ENCODE results near the gene MC1R. TPM values are rescaled to one million over a fixed set of nuclear protein-coding genes. Genes with fewer than 3 reads are reported as not detected.

The MC1R gene
- total and polyA plus RNA-seq, 2 of the 8 experiments (the other 6 are each of a cell fraction or from before 2014, with no cell fraction given), result 2.2 to 2.9 TPM

GRCh38 chr16:89936981-89937380 is 18.3 kb downstream of the MC1R start (continued):
- TF ChIP-seq ATF2 (IDR thresholded peaks at IDR 0.05; ENCODE audit: low read length) (no peak), PHF8 (conservative IDR thresholded peaks at IDR 0.05; ENCODE audit: low read depth, low read length) (no peak), SIN3A (conservative IDR thresholded peaks at IDR 0.05 in 1 of 2, IDR thresholded peaks at IDR 0.05 in 1 of 2; ENCODE audit: low read depth in 1 of 2, low read length in 2 of 2) (no peak), HDAC2 (IDR thresholded peaks at IDR 0.05; ENCODE audit: borderline replicate concordance in 1 of 2, low read depth in 2 of 2, low read length in 2 of 2) (no peak), RXRA (IDR thresholded peaks at IDR 0.05; ENCODE audit: insufficient read depth, low read depth, low read length) (no peak), MAX (IDR thresholded peaks at IDR 0.05) (no peak), BCL11A (IDR thresholded peaks at IDR 0.05; ENCODE audit: low read depth in 2 of 2, low read length in 2 of 2) (no peak), CTBP2 (IDR thresholded peaks at IDR 0.05; ENCODE audit: borderline replicate concordance, insufficient read depth, insufficient read length, low read length) (no peak)
